IMR-90 (cell line): Measurements from ENCODE around the gene SLC3A2.

Experiments
- BHLHE40 ChIP-seq: fragments of 150-350 bp; IDR thresholded peaks from 2 replicates; pipeline ENCODE4 v1.6.1; 2016; ENCODE audit warnings: mild to moderate bottlenecking, low read depth, low read length
- CEBPB ChIP-seq: IDR thresholded peaks from 2 replicates; pipeline ENCODE4 v1.6.1; 2012; ENCODE audit warnings: low read depth, low read length, improper control_type of control experiment
- CHD1 ChIP-seq: IDR thresholded peaks from 2 replicates; pipeline ENCODE4 v1.6.1; 2012; ENCODE audit warnings: low read depth, low read length, improper control_type of control experiment
- CTCF ChIP-seq: conservative IDR thresholded peaks from 2 replicates; pipeline ENCODE4 v1.5.1; 2012; ENCODE audit warnings: mild to moderate bottlenecking, low read depth, low read length, improper control_type of control experiment
- ELK1 ChIP-seq: fragments of 150-350 bp; IDR thresholded peaks from 2 replicates; pipeline ENCODE4 v1.6.1; 2016; ENCODE audit warnings: low read depth, mild to moderate bottlenecking, low read length, moderate library complexity, borderline replicate concordance
- MAFK ChIP-seq: IDR thresholded peaks from 2 replicates; pipeline ENCODE4 v1.6.1; 2012; ENCODE audit warnings: low read depth, low read length, improper control_type of control experiment
- MXI1 ChIP-seq: IDR thresholded peaks from 2 replicates; pipeline ENCODE4 v1.6.1; 2012; ENCODE audit warnings: low read depth, mild to moderate bottlenecking, low read length, moderate library complexity, borderline replicate concordance
- NFE2L2 ChIP-seq: fragments of 150-350 bp; IDR thresholded peaks from 2 replicates; pipeline ENCODE4 v1.6.1; 2016; ENCODE audit warnings: low read depth, mild to moderate bottlenecking, low read length
- POLR2A ChIP-seq: IDR thresholded peaks from 2 replicates; pipeline ENCODE4 v1.6.1; 2012; ENCODE audit warnings: mild to moderate bottlenecking, low read depth, low read length
- RAD21 ChIP-seq: IDR thresholded peaks from 2 replicates; pipeline ENCODE4 v1.6.1; 2012; ENCODE audit warnings: low read length, improper control_type of control experiment
- RCOR1 ChIP-seq: IDR thresholded peaks from 2 replicates; pipeline ENCODE4 v1.6.1; 2012; ENCODE audit warnings: mild to moderate bottlenecking, low read length, improper control_type of control experiment; ENCODE audit not compliant: insufficient replicate concordance
- RFX5 ChIP-seq: IDR thresholded peaks from 2 replicates; pipeline ENCODE4 v1.8.0; 2012; ENCODE audit warnings: low read depth, mild to moderate bottlenecking, low read length, moderate library complexity
- SMC3 ChIP-seq: fragments of 150-350 bp; IDR thresholded peaks from 2 replicates; pipeline ENCODE4 v1.6.1; 2016; ENCODE audit warnings: low read depth, mild to moderate bottlenecking, antibody characterized with exemption, low read length, moderate library complexity
- USF2 ChIP-seq: fragments of 150-350 bp; IDR thresholded peaks from 2 replicates; pipeline ENCODE4 v1.6.1; 2017; ENCODE audit warnings: mild to moderate bottlenecking, antibody characterized with exemption, low read length, low read depth

GRCh38 chr11:62856333-62856895 is 24.3 kb upstream of the SLC3A2 start:
- no peak for TF ChIP-seq CTCF
- no peak for TF ChIP-seq CEBPB
- TF ChIP-seq MAFK, result no peak
- no peak for TF ChIP-seq POLR2A
- no peak for TF ChIP-seq USF2
- TF ChIP-seq RAD21, result no peak
- TF ChIP-seq RFX5, result no peak
- TF ChIP-seq BHLHE40, result no peak
- no peak for TF ChIP-seq RCOR1
- TF ChIP-seq ELK1, result no peak
- no peak for TF ChIP-seq CHD1
- TF ChIP-seq MXI1, result no peak
- TF ChIP-seq SMC3, result no peak
- no peak for TF ChIP-seq NFE2L2
